Prostate gland (tissue), 2 donors: ENCODE measurements around the gene SH2D3C.

Experiments
- CTCF ChIP-seq, 4 experiments: fragments of 200-600 bp in 2 of 4; fragments of 450-650 bp in 2 of 4; sonication (generic) in 2 of 4; IDR thresholded peaks; 1 replicate in 3 of 4; 2 replicates in 1 of 4; pipeline ENCODE4 v1.5.1; 2016 to 2019; ENCODE audit warnings: antibody characterized with exemption in 4 of 4, mild to moderate bottlenecking in 2 of 4, moderate library complexity in 2 of 4
- POLR2A ChIP-seq: fragments of 450-650 bp; IDR thresholded peaks from one replicate; pipeline ENCODE4 v1.6.1; 2016; ENCODE audit warnings: antibody characterized with exemption, mild to moderate bottlenecking
- POLR2AphosphoS5 ChIP-seq: sonication (generic); formaldehyde crosslinking; IDR thresholded peaks from one replicate; pipeline ENCODE4 v1.6.1; 2017; ENCODE audit warnings: antibody characterized with exemption

- TF ChIP-seq POLR2A (no peak), CTCF (IDR thresholded peaks at IDR 0.05) (no peak), POLR2AphosphoS5 (no peak)
Measured at GRCh38 chr9:127809540-127810377, 31.3 kb upstream of the SH2D3C start.
